Measurements from ENCODE around the gene NFATC2.

NFATC2 gene

DNA sequence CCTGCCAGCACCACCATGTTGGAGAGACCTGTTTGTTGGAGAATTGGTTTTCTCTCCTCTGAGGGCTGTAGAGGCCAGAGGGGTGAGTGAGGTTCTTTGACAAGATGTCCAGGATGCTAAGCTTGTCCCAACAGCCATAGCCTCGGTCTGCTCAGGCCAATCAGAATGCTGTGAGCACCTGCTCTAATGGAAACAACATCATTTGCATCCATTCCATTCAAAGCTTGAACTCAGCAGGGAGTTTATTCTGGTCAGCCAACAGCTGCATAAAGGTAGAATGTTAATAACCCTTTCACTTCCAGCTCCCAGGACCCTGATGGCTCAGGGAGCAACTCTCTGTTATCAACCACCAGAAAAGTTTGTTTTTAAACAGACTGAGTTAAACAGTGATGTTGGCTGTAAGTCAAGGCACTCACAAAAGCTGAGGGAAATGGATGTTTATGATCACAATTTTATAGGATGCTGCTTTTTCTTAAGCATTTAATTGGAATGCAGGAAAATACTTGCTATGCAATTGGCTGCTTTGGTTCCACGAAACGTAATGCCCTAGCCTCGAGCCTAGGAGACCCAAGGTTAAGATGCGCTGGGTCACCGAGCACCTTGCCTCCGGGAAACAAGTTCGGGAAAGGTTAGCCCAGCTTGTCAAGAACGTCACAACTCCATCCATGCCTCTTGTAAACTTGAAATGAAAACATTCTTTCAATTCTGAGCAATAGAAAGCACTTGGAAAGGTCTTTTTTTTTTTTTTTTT lies 155.2 kb downstream of the NFATC2 start:
- Mint-ChIP-seq H3K9me3 (no peaks in the 10 kb centered on the region), H3K27me3 (ENCODE audit: low read depth) (no peaks in the 10 kb centered on the region), H3K4me1 (ENCODE audit: low read depth) (peaks cover 47% of the 10 kb centered on the region), H3K27ac (no peak overlapping the region), H3K4me3 (no peak overlapping the region), H3K36me3 (ENCODE audit: low read depth) (peaks cover 53% of the 10 kb centered on the region)
- DNase-seq (ENCODE audit: low spot score), result no peak

DNA sequence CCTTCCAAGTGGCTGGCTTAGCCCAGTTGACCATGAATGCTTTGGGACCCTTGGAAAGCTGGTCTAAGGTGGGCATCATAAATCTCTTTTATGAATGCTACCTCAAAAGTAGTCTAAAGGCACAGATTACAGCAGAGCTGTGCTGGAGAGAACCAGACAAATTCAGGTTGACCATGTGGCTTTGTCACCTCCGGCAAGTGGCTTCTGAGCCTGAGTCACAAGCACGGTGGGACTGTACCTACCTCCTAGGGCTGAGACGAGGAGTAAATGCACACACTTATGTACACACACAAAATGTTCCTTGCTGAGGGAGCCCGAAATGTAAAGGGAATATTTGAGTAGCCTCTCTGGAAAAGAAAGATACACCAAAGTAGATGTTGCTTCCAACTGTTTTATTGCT lies 155.9 kb downstream of the NFATC2 start:
- H3K36me3 Mint-ChIP-seq (ENCODE audit: low read depth), result peaks cover 46% of the 10 kb centered on the region
- DNase-seq (ENCODE audit: low spot score), result peak; percentile 44
- no peak overlapping the region for H3K4me3 Mint-ChIP-seq
- H3K27ac Mint-ChIP-seq, result no peak overlapping the region
- no peaks in the 10 kb centered on the region for H3K9me3 Mint-ChIP-seq
- H3K4me1 Mint-ChIP-seq (ENCODE audit: low read depth), result peaks cover 47% of the 10 kb centered on the region
- H3K27me3 Mint-ChIP-seq (ENCODE audit: low read depth), result no peaks in the 10 kb centered on the region

DNA sequence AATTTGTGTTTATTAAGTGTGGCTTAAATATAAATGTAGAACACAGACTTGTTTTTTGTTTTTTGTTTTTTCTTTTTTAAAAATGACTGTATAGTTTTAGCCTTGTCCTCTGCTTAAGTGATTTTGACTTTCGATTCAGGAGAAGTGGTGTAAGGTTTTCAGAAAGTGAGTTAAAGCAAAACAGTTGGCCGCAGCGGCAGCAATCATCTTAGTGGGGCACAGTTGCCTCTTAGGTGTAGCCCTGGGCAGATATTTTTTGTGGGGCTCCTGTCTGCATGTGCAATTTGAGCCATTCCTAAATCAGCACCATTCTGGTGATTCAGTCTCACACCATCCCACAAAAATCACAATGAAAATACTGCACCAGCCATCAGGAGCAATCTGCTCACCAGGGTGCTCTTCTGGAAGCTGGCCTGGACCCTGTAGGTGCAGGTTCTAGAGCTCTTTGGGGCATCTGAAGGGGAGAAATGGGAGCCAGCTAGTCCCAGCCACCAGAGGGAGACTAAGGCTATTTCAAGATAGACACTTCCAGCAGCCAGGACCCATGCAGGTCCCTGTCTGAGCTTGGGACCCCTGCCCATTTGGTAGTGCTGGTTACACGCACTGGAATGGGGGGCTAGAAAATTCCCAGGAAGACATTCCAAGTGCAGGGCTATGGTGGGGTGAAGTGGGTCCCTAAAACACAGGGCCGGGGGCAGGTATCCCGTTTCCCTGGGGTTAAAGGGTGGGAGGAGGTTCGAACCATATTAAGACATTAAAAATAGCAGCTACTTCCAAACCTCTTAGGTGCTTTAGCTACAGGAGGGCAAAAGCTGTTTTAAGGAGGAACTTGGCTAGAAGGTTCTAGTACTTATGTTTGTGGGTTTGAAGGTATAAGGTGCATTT lies 156.6 kb downstream of the NFATC2 start:
- Mint-ChIP-seq H3K27ac (no peak overlapping the region), H3K4me1 (ENCODE audit: low read depth) (peaks cover 45% of the 10 kb centered on the region), H3K36me3 (ENCODE audit: low read depth) (peaks cover 42% of the 10 kb centered on the region), H3K27me3 (ENCODE audit: low read depth) (no peaks in the 10 kb centered on the region), H3K9me3 (no peaks in the 10 kb centered on the region), H3K4me3 (no peak overlapping the region)
- no peak for DNase-seq (ENCODE audit: low spot score)

DNA sequence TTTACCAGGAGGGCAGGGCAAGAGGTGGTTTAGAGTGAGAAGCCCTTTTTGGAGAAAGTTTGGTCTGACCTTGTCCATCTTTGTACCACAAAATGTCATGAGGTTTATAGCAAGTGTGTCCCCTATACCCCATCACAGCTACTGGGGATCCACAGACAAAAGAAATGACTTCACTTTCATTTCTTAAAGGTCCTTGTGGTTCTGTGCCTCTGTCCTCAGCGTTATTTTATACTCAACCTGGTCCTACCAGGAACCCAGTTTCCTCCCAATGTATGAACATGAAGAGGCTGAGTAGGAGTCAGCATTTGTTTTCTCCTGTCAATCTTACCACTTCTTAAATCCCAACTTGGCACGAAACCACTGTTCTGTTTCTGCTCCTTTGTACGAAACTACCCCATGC lies 157.6 kb downstream of the NFATC2 start:
- DNase-seq (ENCODE audit: low spot score), result no peak
- Mint-ChIP-seq H3K27ac (peak overlapping the region; percentile 24), H3K9me3 (no peaks in the 10 kb centered on the region), H3K27me3 (ENCODE audit: low read depth) (no peaks in the 10 kb centered on the region), H3K36me3 (ENCODE audit: low read depth) (peaks cover 36% of the 10 kb centered on the region), H3K4me1 (ENCODE audit: low read depth) (peaks cover 40% of the 10 kb centered on the region), H3K4me3 (no peak overlapping the region)

DNA sequence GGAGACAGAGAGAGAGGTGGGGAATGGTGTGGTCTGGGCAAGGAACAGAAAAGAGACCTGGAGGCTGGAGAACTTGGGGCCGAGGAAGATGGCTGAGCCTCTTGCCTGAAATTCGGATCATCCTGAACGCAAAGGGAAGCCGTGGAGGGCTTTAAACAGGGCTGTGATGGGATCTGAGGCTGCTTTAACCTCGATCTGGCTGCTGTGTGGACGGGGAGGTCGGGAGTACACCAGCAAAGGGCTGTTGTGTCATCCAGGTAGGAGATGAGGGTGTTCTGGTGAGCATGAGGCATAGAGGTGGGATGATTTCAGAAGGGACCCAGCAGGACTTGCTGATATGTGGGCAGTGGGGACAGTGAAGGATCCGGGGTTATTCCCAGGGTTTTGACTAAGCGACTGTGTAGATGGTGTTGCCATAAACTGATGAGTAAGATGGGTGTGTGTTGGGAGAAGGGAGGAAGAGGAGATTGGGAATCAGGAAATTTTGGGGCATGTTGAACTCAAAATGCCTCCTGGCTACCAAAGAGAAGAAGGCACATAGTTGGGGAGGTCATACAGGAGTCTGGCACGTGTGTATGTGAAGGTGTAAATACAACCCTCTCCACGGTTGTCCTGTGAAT lies 158.5 kb downstream of the NFATC2 start:
- peaks cover 33% of the 10 kb centered on the region for H3K4me1 Mint-ChIP-seq (ENCODE audit: low read depth)

DNA sequence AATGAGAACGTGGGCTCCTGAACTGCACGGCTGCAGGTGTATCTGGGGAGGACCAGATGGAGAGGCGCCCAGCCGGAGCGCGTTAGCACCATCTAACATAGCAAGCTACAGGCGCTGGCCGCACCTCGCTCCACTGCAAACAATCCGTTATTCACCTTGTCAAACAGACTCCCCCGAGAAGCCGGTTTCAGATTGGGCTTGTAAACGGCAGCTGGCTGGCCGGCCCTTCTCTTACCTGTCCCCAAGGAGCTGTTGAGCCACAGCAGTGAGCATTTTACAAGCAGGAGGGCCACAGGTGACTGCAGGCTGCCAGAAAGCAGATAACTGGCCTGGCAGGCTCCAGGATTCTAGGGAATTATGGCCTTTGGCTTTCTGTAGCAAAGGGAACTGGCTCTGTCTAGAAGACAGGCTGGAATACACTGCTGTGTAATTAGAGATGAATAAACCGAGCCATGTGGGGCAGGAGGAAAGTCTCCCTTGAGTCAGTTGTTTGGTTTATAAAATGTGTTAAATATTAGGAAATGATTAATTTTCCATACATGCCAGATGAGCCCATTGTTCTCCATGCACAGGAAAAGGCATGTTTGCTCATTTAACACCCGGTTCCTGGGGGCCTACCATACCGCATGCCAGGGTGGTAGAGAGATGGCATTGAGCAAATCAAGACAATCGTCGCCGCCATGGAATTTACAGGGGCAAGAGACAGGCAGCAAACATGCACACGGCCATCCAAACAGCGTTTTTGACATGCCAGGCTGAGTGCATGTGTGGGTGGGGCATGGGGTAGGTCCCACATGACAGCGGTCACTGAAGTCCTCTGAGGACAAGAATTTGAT lies 159.3 kb downstream of the NFATC2 start:
- Mint-ChIP-seq H3K4me1 (ENCODE audit: low read depth) (peaks cover 29% of the 10 kb centered on the region), H3K27me3 (ENCODE audit: low read depth) (no peaks in the 10 kb centered on the region), H3K27ac (no peak overlapping the region), H3K36me3 (ENCODE audit: low read depth) (peaks cover 24% of the 10 kb centered on the region), H3K9me3 (no peaks in the 10 kb centered on the region), H3K4me3 (no peak overlapping the region)
- no peak for DNase-seq (ENCODE audit: low spot score)

More for the DNA sequence above, 158.5 kb downstream of the NFATC2 start:
- H3K27ac Mint-ChIP-seq, result no peak overlapping the region
- DNase-seq (ENCODE audit: low spot score), result no peak
- H3K9me3 Mint-ChIP-seq, result no peaks in the 10 kb centered on the region
- no peak overlapping the region for H3K4me3 Mint-ChIP-seq
- H3K36me3 Mint-ChIP-seq (ENCODE audit: low read depth), result peaks cover 28% of the 10 kb centered on the region
- no peaks in the 10 kb centered on the region for H3K27me3 Mint-ChIP-seq (ENCODE audit: low read depth)

DNA sequence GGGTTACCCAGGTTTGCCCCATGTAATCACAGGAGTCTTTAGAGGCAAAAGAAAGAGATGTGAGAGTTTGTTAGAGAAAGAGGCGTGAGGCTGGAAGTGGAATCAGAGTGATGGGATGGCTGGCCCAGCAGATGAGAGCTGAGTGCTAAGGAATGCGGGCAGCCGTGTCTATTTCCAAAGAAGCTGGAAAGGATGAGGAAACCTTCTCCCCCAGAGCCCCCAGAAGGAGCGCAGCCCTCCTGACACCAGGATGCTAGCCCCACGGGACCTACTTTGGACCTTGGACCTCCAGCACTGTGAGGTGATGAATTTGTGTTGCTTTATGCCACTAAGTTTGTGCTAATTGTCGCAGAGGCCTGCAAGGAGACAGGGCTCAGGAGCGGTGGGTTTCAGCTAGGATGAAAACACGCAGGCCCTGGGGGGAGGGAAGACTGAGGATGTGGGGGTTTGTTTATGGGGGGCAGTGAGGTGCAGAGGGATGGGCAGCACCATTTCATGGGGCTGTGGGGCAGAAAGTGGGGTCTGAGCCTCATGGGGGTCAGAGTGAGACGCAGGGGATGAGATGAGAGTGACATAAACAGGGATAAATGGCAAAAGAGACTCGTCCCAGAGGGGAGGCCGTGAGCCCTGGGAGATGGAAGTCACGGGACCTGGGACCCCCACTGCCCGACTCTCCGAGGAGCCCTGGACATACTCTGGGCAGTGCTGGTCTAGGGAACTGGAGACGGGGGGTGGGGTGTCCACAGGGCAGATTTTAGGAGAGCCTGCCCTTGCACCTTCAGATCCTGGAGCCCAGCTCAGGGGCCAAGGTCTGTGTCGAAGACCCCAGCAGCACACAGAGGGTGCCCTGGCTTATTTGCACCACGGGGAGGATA lies 160.2 kb downstream of the NFATC2 start:
- H3K4me3 Mint-ChIP-seq, result no peak overlapping the region
- no peak for DNase-seq (ENCODE audit: low spot score)
- H3K36me3 Mint-ChIP-seq (ENCODE audit: low read depth), result peaks cover 19% of the 10 kb centered on the region
- H3K27me3 Mint-ChIP-seq (ENCODE audit: low read depth), result no peaks in the 10 kb centered on the region
- H3K27ac Mint-ChIP-seq, result no peak overlapping the region
- no peaks in the 10 kb centered on the region for H3K9me3 Mint-ChIP-seq
- peaks cover 26% of the 10 kb centered on the region for H3K4me1 Mint-ChIP-seq (ENCODE audit: low read depth)

DNA sequence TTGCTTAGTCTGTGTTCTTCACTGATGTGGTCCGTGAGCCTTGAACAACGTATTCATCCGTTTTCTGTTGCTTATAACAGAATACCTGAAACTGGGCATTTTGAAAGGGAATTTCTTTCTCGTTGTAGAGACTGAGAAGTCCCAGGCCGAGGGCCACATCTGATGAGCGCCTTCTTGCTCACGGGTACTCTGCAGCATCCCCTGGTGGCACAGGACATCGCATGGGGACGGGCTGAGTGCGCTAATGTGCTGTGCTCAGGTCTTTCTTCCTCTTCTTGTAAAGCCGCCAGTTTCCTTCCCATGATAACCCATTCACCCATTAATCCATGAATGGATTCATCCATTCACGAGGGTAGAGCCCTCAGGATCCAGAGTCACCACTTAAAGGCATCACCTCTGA lies 161.0 kb downstream of the NFATC2 start:
- Mint-ChIP-seq H3K27ac (no peak overlapping the region), H3K27me3 (ENCODE audit: low read depth) (no peaks in the 10 kb centered on the region), H3K9me3 (no peaks in the 10 kb centered on the region), H3K4me3 (no peak overlapping the region), H3K36me3 (ENCODE audit: low read depth) (peaks cover 16% of the 10 kb centered on the region), H3K4me1 (ENCODE audit: low read depth) (peaks cover 19% of the 10 kb centered on the region)
- DNase-seq (ENCODE audit: low spot score), result no peak

DNA sequence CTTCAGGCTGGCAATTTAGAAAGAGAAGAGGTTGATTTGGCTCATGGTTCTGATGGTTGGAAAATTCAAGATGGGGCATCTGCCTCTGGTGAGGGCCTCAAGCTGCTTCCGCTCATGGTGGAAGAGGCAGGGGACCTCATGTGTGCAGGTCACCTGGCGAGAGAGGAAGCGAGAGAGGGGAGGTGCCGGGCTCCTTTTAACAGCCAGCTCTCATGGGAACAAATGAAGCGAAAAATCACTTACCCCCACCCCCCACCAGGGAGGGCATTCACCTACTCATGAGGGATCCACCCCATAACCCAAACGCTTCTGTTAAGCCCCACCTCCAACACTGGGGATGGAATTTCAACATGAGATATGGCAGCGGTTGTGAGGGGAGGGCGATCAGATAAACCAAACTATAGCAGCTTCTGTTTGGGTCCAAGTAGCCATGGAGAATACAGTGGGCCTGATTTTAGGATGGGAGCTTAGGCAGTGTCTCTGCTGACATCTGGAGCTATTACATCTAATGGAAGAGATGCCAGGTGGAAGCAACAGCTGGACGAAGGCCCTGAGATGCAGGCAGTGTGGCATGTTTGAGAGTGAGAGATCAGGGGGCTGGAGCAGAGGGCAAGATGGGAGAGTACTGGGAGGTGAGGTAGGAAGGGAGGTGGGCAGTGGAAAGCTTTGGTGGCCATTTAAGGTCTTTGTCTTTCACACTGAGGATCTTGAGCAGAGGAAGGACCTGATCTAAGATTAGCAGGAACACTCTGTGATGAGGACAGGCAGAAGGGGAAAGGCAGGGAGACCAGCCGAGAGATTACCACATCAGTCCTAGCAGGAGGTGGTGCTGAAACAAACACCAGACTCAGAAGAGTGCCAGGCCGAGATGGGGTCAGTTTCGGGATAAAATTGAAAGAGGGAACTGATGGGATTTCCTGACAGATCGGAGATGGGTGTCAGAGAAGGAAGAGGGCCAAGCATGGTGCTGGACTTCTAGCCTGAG lies 161.8 kb downstream of the NFATC2 start:
- Mint-ChIP-seq H3K4me1 (ENCODE audit: low read depth) (peaks cover 10% of the 10 kb centered on the region), H3K9me3 (no peaks in the 10 kb centered on the region), H3K27me3 (ENCODE audit: low read depth) (no peaks in the 10 kb centered on the region), H3K27ac (no peak overlapping the region), H3K36me3 (ENCODE audit: low read depth) (peaks cover 11% of the 10 kb centered on the region), H3K4me3 (no peak overlapping the region)
- no peak for DNase-seq (ENCODE audit: low spot score)

DNA sequence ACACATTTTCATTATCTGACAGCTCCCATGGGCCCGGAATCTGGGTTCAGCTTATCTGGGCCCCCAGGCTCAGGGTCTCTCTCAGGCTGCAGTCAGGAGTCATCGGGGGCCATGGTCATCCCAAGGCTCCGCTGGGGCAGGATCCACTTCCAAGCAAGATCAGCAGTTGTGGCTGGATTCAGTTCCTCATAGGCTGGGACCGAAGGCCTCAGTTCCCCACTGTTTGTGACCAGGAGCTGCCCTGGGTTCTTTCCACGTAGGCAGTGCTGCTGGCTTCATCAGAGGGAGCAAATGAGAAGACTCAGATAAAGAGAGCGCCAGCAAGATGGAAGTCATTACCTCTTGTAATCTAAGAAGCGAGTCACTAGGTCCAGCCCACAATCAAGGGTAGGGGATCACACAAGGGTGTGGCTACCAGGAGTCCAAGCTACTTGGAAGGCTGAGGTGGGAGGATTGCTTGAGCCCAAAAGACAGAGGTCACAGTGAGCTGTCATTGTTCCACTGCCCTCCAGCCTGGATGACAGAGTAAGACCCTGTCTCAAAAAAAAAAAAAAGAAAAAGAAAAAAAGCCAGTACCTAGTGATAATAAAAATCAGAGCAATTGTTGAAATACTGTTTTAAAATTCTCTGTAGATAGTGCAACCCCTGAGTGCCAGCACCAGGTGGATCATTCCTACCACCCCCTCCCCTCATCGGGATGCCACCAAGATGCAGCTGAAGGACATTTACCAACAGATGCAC lies 162.7 kb downstream of the NFATC2 start:
- Mint-ChIP-seq H3K36me3 (ENCODE audit: low read depth) (peaks cover 11% of the 10 kb centered on the region), H3K27me3 (ENCODE audit: low read depth) (no peaks in the 10 kb centered on the region), H3K27ac (no peak overlapping the region), H3K9me3 (no peaks in the 10 kb centered on the region), H3K4me1 (ENCODE audit: low read depth) (peaks cover 3% of the 10 kb centered on the region), H3K4me3 (no peak overlapping the region)
- DNase-seq (ENCODE audit: low spot score), result no peak

DNA sequence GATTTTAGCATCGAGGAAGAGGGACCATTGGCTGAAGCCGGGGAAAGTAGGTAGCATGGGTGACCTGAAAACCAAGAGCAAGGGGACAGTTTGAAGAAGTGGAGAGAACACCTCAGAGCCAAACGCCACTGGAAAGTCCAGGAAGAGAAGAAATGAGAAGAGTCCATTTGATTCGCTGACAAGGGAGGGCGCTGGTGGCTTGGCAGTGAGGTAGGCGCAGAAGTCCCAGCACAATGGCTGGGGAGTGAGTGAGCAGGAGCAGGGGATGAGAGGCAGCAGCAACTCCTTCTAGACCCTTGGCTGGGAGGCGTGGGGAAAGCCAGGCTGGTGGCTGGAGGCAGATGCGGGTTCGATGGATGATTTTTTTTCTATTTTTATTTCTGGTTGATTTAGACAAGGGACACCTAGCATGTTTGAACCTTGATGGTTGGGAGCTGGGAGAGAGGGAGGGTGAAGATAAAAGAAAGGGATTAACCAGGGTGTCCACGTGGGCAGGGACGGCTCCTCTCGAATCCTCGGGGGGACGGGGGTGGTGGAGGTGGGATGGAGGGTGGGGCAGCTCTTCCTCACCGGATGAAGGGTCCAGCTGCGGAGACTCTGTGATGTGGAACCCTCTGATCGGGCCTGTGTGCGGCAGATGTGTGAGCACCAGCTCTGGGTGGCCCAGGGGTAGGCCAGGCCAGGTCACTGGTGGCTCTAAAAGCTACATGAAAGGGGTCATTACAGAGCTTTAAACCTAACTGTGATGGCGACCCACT lies 164.2 kb downstream of the NFATC2 start:
- H3K4me3 Mint-ChIP-seq, result no peak overlapping the region
- H3K27ac Mint-ChIP-seq, result no peak overlapping the region

More for the DNA sequence above, 164.2 kb downstream of the NFATC2 start:
- no peaks in the 10 kb centered on the region for H3K27me3 Mint-ChIP-seq (ENCODE audit: low read depth)
- H3K9me3 Mint-ChIP-seq, result no peaks in the 10 kb centered on the region
- DNase-seq (ENCODE audit: low spot score), result no peak
- H3K4me1 Mint-ChIP-seq (ENCODE audit: low read depth), result peaks cover 3% of the 10 kb centered on the region
- peaks cover 9% of the 10 kb centered on the region for H3K36me3 Mint-ChIP-seq (ENCODE audit: low read depth)
